Measurements from ENCODE around the gene IVD. TPM values are rescaled to one million over a fixed set of nuclear protein-coding genes. Genes with fewer than 3 reads are reported as not detected.

The IVD gene
- polyA plus RNA-seq, 1 donor (not counting 4 experiments of a cell fraction or from before 2014, with no cell fraction given): 13.0 TPM

DNA sequence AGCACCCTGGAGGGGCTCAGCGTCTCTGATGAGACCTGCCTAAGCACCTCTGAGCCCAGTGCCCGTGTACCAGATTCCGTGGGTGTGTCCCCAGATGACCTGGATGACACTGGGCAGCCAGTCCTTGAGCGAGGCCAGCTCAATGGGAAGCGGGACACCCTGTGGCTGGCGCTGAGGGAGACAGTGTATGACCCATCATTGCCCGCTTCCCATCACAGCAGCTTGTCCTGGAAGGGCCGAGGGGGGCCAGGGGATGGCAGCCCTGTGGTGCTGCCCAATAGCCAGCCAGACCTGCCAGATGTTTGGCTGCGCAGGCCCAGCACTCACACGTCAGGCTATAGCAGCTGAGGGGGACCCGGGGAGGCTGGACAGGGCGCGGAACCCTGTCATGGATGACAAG is 35.6 kb upstream of the IVD start:
- Histone ChIP-seq H4K20me1 (ENCODE audit: control insufficient read depth, extremely low read depth, insufficient read depth, low read length) (no peaks in the 10 kb centered on the region), H3K9me1 (ENCODE audit: control insufficient read depth, extremely low read depth, insufficient read depth, low read length) (no peaks in the 10 kb centered on the region), H3K27ac (ENCODE audit: control insufficient read depth, insufficient read depth, low read length) (no peak overlapping the region), H3K4me3 (ENCODE audit: control insufficient read depth in 2 of 3, extremely low read depth in 1 of 3, insufficient read depth in 2 of 3, low read depth in 1 of 3, low read length in 3 of 3) (no peak overlapping the region), H2AFZ (ENCODE audit: control insufficient read depth, low read length) (no peak overlapping the region), H3K27me3 (ENCODE audit: control insufficient read depth, extremely low read depth, insufficient read depth, low read length) (peaks cover 4% of the 10 kb centered on the region), H3K36me3 (ENCODE audit: control insufficient read depth in 2 of 2, extremely low read depth in 1 of 2, insufficient read depth in 2 of 2, low read length in 2 of 2) (no peaks in the 10 kb centered on the region), H3K9me3 (ENCODE audit: control insufficient read depth, low read depth, low read length) (no peaks in the 10 kb centered on the region), H3K9ac (ENCODE audit: control insufficient read depth, extremely low read depth, insufficient read depth, low read length) (no peak overlapping the region), H3K4me2 (ENCODE audit: control insufficient read depth, extremely low read depth, insufficient read depth, low read depth, low read length) (no peak overlapping the region), H3K79me2 (ENCODE audit: control insufficient read depth, insufficient read depth, low read length) (no peaks in the 10 kb centered on the region), H3K4me1 (ENCODE audit: control insufficient read depth, extremely low read depth, insufficient read depth, low read length) (peaks cover 6% of the 10 kb centered on the region)
- TF ChIP-seq, protein P1, sequence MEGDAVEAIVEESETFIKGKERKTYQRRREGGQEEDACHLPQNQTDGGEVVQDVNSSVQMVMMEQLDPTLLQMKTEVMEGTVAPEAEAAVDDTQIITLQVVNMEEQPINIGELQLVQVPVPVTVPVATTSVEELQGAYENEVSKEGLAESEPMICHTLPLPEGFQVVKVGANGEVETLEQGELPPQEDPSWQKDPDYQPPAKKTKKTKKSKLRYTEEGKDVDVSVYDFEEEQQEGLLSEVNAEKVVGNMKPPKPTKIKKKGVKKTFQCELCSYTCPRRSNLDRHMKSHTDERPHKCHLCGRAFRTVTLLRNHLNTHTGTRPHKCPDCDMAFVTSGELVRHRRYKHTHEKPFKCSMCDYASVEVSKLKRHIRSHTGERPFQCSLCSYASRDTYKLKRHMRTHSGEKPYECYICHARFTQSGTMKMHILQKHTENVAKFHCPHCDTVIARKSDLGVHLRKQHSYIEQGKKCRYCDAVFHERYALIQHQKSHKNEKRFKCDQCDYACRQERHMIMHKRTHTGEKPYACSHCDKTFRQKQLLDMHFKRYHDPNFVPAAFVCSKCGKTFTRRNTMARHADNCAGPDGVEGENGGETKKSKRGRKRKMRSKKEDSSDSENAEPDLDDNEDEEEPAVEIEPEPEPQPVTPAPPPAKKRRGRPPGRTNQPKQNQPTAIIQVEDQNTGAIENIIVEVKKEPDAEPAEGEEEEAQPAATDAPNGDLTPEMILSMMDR (optimal IDR thresholded peaks at IDR 0.05 in 1 of 3, IDR thresholded peaks at IDR 0.05 in 1 of 3, conservative IDR thresholded peaks at IDR 0.05 in 1 of 3; ENCODE audit: extremely low read depth in 1 of 3, insufficient read depth in 2 of 3, low read length in 3 of 3): no peak
- TF ChIP-seq EZH2 (IDR thresholded peaks at IDR 0.05; ENCODE audit: low read length): no peak
- no peak for DNase-seq (ENCODE audit: low read depth, low spot score)
- dilution Hi-C loops (cut with MboI; ENCODE audit: extremely low pct_ligation_motif_present, low sequenced_read_pairs): no loop called here
- no peak for FAIRE-seq

DNA sequence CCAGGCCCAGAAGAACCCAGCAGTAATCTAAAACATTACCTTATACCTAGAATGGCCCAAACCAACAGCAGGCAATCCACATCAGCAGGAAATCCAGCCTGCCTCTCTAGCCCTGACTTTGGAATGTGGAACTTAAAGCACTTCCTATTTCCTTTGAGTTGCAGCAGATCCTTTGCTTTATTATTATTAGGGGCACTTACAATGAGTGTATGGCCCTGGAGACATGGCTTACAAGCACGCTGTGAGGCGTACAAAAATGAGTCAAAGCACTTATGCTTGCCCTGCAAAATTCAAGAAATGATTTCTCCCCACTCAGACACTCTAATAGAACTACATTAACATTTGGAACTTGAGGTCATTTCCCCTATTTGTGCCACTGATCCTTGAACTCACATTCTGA is 32.6 kb upstream of the IVD start:
- dilution Hi-C loops (cut with MboI; ENCODE audit: extremely low pct_ligation_motif_present, low sequenced_read_pairs): no loop called here
- Histone ChIP-seq H3K27me3 (ENCODE audit: control insufficient read depth, extremely low read depth, insufficient read depth, low read length) (peaks cover 4% of the 10 kb centered on the region), H3K27ac (ENCODE audit: control insufficient read depth, insufficient read depth, low read length) (no peak overlapping the region), H3K36me3 (ENCODE audit: control insufficient read depth in 2 of 2, extremely low read depth in 1 of 2, insufficient read depth in 2 of 2, low read length in 2 of 2) (no peaks in the 10 kb centered on the region), H3K4me2 (ENCODE audit: control insufficient read depth, extremely low read depth, insufficient read depth, low read depth, low read length) (no peak overlapping the region), H2AFZ (ENCODE audit: control insufficient read depth, low read length) (no peak overlapping the region), H3K9me1 (ENCODE audit: control insufficient read depth, extremely low read depth, insufficient read depth, low read length) (no peaks in the 10 kb centered on the region), H3K9me3 (ENCODE audit: control insufficient read depth, low read depth, low read length) (no peaks in the 10 kb centered on the region), H4K20me1 (ENCODE audit: control insufficient read depth, extremely low read depth, insufficient read depth, low read length) (no peaks in the 10 kb centered on the region), H3K4me1 (ENCODE audit: control insufficient read depth, extremely low read depth, insufficient read depth, low read length) (peaks cover 3% of the 10 kb centered on the region), H3K79me2 (ENCODE audit: control insufficient read depth, insufficient read depth, low read length) (no peaks in the 10 kb centered on the region), H3K9ac (ENCODE audit: control insufficient read depth, extremely low read depth, insufficient read depth, low read length) (no peak overlapping the region), H3K4me3 (ENCODE audit: control insufficient read depth in 2 of 3, extremely low read depth in 1 of 3, insufficient read depth in 2 of 3, low read depth in 1 of 3, low read length in 3 of 3) (no peak overlapping the region)
- TF ChIP-seq, protein P1 (optimal IDR thresholded peaks at IDR 0.05 in 1 of 3, IDR thresholded peaks at IDR 0.05 in 1 of 3, conservative IDR thresholded peaks at IDR 0.05 in 1 of 3; ENCODE audit: extremely low read depth in 1 of 3, insufficient read depth in 2 of 3, low read length in 3 of 3): no peak
- no peak for TF ChIP-seq EZH2 (IDR thresholded peaks at IDR 0.05; ENCODE audit: low read length)
- DNase-seq (ENCODE audit: low read depth, low spot score) (no peak), FAIRE-seq (no peak)

All from keratinocyte (primary cell).